Skeletal muscle tissue (tissue), 4 donors: Measurements from ENCODE around the gene HS6ST1. TPM values are rescaled to one million over a fixed set of nuclear protein-coding genes. Genes with fewer than 3 reads are reported as not detected.
A peak's percentile ranks its signal among the peaks of the same experiment; 100 is the strongest.

ENCODE experiments used
- H3K27ac ChIP-seq: one replicate; pipeline ENCODE4 v1.7.0; 2013; ENCODE audit warnings: mild to moderate bottlenecking, low read depth, low read length, inconsistent platforms
- H3K27me3 ChIP-seq, 3 donors: one replicate each; pipeline ENCODE4 v1.7.0; 2013; ENCODE audit warnings: low read length in 3 of 3; ENCODE audit not compliant: control insufficient read depth in 3 of 3, insufficient read depth in 3 of 3
- H3K36me3 ChIP-seq, 3 donors: one replicate each; pipeline ENCODE4 v1.7.0; 2013; ENCODE audit warnings: low read length in 3 of 3; ENCODE audit not compliant: control insufficient read depth in 3 of 3, insufficient read depth in 3 of 3
- H3K4me1 ChIP-seq, 3 donors: one replicate each; pipeline ENCODE4 v1.7.0; 2013; ENCODE audit warnings: low read length in 3 of 3, mild to moderate bottlenecking in 3 of 3; ENCODE audit not compliant: control insufficient read depth in 3 of 3, insufficient read depth in 3 of 3
- H3K4me3 ChIP-seq, 3 donors: one replicate each; pipeline ENCODE4 v1.7.0; 2013; ENCODE audit warnings: low read length in 3 of 3
- H3K9ac ChIP-seq, 3 donors: one replicate each; pipeline ENCODE4 v1.7.0; 2013; ENCODE audit warnings: low read length in 3 of 3, mild to moderate bottlenecking in 3 of 3, moderate library complexity in 2 of 3, low read depth in 1 of 3
- H3K9me3 ChIP-seq, 3 donors: one replicate each; pipeline ENCODE4 v1.7.0; 2013; ENCODE audit warnings: low read length in 3 of 3; ENCODE audit not compliant: control insufficient read depth in 3 of 3
- total RNA-seq: library from RNA; depleted of rRNA; stranded (reverse); fragments of >200 nt; gene quantifications from one replicate; pipeline ENCODE4 v1.2.3, GENCODE V29; 2014
- donor health status: Osteomylitis.

The HS6ST1 gene
- total RNA-seq, 1 donor from 2014 or later, result 12.5 TPM

GRCh38 chr2:128348701-128349100, 30.0 kb upstream of the HS6ST1 start:
- H3K27ac ChIP-seq, result no peak overlapping the region
- H3K4me3 ChIP-seq, result no peak overlapping the region
- peaks cover 2% of the 10 kb centered on the region in 3 donors for H3K9me3 ChIP-seq
- H3K9ac ChIP-seq, result no peak overlapping the region
- no peaks in the 10 kb centered on the region for H3K27me3 ChIP-seq
- H3K36me3 ChIP-seq, result no peaks in the 10 kb centered on the region
- peaks cover 12 to 15% (median 15%) of the 10 kb centered on the region in 3 donors for H3K4me1 ChIP-seq

DNA sequence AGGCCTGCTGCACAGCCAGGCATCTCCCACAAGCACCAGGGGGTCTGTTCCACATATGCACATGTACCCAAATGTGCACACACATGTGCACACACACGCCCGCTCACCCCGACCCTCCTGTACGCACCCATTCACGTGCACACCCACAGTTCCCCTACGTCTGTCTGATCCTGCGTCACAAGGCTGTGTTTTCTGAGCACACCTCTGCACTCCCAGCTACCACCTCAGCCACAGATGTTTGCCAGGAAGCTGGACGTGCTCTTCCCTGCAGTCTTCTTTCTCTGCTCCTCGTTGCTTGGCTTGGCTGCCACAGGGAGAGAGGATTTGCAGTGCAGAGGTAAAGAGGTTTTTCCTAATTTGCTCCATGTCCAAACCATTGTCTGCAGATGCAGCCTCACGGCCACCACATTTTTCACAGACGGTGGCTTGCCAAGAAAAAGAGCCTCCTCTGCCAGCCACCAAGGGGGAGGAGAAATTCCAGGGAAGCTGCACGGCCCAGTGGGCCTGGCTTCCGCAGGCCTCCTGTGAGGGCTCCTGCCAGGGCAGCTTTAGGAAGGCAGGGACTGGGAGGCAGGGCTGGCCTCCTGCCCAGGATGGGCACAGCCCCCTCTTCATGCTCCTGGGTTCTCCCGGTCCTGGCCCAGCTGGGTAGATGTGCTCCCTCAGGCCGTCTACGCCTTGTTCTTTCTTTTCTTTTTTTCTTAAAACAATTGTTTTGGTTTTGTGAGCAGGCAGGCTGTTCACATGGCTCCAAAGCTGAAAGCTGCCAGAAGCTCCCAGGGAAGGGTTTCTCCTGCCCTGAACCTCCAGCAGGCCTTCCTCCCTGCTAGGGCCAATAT, 29.3 kb upstream of the HS6ST1 start:
- H3K9ac ChIP-seq, result peak overlapping the region in 1 of 3 donors; percentile 40
- no peak overlapping the region for H3K27ac ChIP-seq

GRCh38 chr2:128347171-128347558, 28.5 kb upstream of the HS6ST1 start:
- Histone ChIP-seq H3K9me3 (peaks cover 2% of the 10 kb centered on the region in 3 donors), H3K36me3 (no peaks in the 10 kb centered on the region), H3K4me1 (peaks cover 12 to 15% (median 15%) of the 10 kb centered on the region in 3 donors), H3K27me3 (no peaks in the 10 kb centered on the region), H3K27ac (no peak overlapping the region), H3K4me3 (no peak overlapping the region), H3K9ac (no peak overlapping the region)

More for the DNA sequence above, 29.3 kb upstream of the HS6ST1 start:
- Histone ChIP-seq H3K9me3 (peaks cover 2% of the 10 kb centered on the region in 3 donors), H3K27me3 (no peaks in the 10 kb centered on the region), H3K4me1 (peaks cover 12 to 15% (median 15%) of the 10 kb centered on the region in 3 donors), H3K36me3 (no peaks in the 10 kb centered on the region), H3K4me3 (peak overlapping the region in 1 of 3 donors; percentile 17)

DNA sequence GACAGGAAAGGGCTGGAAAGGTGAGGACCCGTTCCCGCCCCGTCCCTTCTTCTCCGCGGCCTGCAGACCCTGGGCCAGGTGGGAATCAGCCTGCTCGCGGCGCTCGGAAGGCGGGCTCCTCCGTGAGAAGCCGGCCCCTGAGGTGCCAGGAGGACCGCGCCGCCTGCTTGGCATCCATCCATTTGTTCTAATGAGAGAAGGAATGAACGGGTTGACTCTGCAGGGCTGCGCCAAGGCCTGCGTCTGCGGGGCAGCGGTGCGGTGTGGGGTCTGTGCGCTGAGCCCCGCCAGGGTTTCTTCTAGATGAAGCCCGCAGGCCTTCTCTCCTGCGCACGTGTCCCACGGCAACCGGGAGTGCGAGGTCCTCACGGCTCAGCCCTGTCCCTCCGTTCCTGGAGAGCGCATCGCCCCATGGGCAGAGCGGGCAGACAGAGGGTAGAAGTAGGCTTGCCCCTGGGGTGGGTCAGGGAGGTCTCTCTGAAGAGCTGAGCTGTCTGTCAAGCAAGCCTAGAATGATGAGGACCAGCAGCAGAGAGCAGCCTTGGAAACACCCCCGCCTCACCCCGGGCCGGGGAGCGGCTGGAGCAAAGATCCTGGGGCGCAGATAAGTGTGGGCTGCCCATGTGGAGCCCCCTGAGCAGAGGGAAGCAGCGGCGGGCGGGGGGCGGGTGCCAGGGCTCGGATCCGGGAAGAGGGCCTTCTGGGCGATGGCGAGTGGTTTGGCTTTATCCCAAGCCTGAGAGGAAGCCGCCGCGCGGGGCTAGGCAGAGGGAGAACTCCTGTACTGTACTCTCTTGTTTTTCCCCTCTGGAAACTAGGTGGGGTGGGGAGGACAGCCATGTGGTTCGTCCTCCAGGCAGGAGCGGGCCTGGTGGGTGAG, 27.9 kb upstream of the HS6ST1 start:
- no peak overlapping the region for H3K27ac ChIP-seq
- H3K36me3 ChIP-seq, result no peaks in the 10 kb centered on the region
- H3K27me3 ChIP-seq, result no peaks in the 10 kb centered on the region
- no peak overlapping the region for H3K4me3 ChIP-seq
- peaks cover 0 to under 1% (median 0%) of the 10 kb centered on the region in 3 donors for H3K9me3 ChIP-seq
- H3K4me1 ChIP-seq, result peaks cover 12 to 15% (median 15%) of the 10 kb centered on the region in 3 donors
- H3K9ac ChIP-seq, result no peak overlapping the region

DNA sequence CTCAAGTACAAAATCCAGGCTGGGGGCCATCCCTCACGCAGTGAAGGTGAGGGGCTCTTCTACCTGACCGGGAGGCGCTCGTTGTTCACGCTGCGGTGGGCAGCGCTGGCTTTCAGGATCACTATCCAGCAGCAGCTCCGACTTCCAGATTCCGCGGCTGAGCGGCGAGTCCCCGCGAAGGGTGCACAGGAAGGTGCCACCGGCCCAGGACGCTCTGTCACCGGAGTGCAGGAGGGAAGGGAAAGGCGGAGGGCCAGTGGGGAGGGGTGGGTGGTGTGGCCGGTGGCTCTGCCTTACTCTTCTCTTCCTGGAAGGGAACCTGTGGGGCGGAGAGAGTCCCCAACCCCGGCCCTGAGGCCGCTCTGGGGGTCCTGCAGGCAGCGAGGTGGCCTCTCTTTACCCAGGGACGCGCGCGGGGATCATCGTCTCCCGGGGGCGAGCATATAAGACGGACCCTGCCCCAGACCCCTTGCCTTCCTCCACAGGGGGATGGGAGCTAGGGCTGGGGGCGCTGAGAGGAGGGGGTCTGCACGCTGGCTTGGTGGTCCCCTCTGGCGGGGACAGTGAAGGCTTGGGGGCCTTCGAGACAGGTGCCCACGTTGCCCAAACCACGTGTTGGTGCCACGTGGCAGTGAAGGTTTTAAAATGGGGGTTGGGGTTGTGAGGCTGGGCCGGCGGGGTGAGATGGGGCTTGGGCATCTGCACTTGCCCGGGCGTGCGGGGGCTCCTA, 26.9 kb upstream of the HS6ST1 start:
- Histone ChIP-seq H3K27ac (no peak overlapping the region), H3K9me3 (no peaks in the 10 kb centered on the region), H3K9ac (no peak overlapping the region), H3K4me1 (peaks cover 12 to 15% (median 15%) of the 10 kb centered on the region in 3 donors), H3K4me3 (no peak overlapping the region), H3K27me3 (no peaks in the 10 kb centered on the region), H3K36me3 (no peaks in the 10 kb centered on the region)

DNA sequence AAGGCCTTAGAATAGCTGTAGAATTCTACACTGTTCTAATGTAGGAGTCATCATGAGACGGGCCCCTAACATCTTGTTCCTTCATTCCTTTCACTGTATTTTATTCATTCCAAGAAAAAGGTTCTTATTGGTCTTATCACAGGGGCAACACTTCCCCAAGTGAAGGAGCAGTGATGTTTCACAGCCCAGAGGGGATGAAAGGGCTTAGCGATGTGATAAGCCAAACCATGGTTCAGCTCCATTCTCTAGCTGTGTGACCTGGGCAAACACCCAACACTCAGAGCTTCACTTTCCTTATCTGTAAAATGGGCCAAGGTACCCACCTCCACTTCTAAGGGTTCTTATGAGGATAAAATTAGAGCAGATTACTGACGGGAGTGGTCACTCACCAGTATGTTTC, 25.4 kb upstream of the HS6ST1 start:
- no peak overlapping the region for H3K9ac ChIP-seq
- no peaks in the 10 kb centered on the region for H3K9me3 ChIP-seq
- H3K27ac ChIP-seq, result no peak overlapping the region
- no peaks in the 10 kb centered on the region for H3K36me3 ChIP-seq
- no peak overlapping the region for H3K4me3 ChIP-seq
- H3K27me3 ChIP-seq, result no peaks in the 10 kb centered on the region
- peaks cover 12 to 15% (median 15%) of the 10 kb centered on the region in 3 donors for H3K4me1 ChIP-seq

DNA sequence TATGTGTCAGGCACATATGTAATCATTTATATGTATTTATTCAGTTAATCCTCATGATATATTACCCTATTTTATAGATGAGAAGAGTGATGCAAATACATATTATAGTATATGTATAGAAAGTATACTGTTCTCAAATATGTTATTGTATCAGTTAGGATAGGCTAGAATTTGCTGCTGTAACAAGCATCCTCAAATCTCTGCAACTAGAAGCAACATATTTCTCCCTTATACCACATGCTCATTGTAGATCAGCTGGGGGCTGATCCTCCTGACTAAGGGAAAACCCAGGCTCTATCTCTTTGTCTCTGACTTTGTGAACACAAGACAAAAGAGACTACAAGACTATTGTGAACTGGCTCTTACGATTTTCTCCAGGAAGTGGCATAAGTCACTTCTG, 24.8 kb upstream of the HS6ST1 start:
- H3K9me3 ChIP-seq, result no peaks in the 10 kb centered on the region
- peaks cover 8 to 12% (median 11%) of the 10 kb centered on the region in 3 donors for H3K4me1 ChIP-seq
- H3K9ac ChIP-seq, result no peak overlapping the region
- no peak overlapping the region for H3K4me3 ChIP-seq
- H3K27ac ChIP-seq, result no peak overlapping the region
- H3K27me3 ChIP-seq, result no peaks in the 10 kb centered on the region
- no peaks in the 10 kb centered on the region for H3K36me3 ChIP-seq

DNA sequence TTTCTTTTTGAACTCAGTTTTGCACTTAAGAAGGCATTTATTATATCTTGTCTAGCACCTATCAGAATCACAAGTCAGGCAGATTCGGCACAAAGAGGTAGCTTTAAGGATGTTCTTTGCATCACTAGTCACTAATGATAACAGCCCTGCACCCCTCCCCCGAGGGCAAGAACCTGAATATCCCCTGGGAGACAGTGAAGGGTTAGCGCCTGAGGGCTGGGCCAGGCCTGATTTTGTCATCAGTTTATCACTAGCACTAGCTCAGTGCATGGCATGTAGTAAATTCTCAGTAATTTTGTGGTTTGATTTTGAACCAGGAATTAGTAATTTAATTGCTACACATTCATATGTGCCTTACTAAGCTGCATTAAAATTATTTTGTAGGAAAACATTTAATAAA, 23.9 kb upstream of the HS6ST1 start:
- Histone ChIP-seq H3K36me3 (no peaks in the 10 kb centered on the region), H3K4me1 (peaks cover 2 to 3% (median 2%) of the 10 kb centered on the region in 3 donors), H3K4me3 (no peak overlapping the region)

DNA sequence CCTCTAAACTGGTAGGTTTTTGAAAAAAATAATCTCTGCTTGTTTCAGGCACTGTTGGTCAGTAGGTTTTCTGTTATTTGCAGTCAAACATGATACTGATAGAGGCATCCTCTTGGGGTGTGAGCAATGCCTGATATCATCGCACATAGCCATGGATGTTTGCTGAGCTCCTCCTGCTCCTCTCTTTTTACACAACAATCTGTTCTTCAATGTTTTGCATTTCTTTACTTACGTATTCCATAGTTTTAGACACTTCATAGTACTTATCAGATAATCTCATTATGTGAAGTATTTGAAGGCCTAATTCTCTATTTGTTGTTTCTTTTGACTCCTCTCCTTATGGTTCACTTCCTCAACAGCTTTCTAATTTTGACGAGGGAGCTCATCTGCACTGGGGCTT, 23.0 kb upstream of the HS6ST1 start:
- Histone ChIP-seq H3K9me3 (no peaks in the 10 kb centered on the region), H3K9ac (no peak overlapping the region), H3K27me3 (no peaks in the 10 kb centered on the region), H3K4me1 (no peaks in the 10 kb centered on the region), H3K36me3 (no peaks in the 10 kb centered on the region), H3K27ac (no peak overlapping the region), H3K4me3 (no peak overlapping the region)

More for the DNA sequence above, 23.9 kb upstream of the HS6ST1 start:
- Histone ChIP-seq H3K27ac (no peak overlapping the region), H3K27me3 (no peaks in the 10 kb centered on the region), H3K9me3 (no peaks in the 10 kb centered on the region), H3K9ac (no peak overlapping the region)
